Ishikawa (cell line): Measurements from ENCODE around the gene GMDS.

Experiments used
- CREB1 ChIP-seq: IDR thresholded peaks from 2 replicates; pipeline ENCODE4 v1.6.1; 2012; ENCODE audit warnings: low read depth
- EP300 ChIP-seq: IDR thresholded peaks from 2 replicates; pipeline ENCODE4 v1.6.1; 2012; ENCODE audit warnings: borderline replicate concordance
- USF1 ChIP-seq: IDR thresholded peaks from 2 replicates; pipeline ENCODE4 v1.6.1; 2012
- YY1 ChIP-seq: IDR thresholded peaks from 2 replicates; pipeline ENCODE4 v1.6.1; 2012; ENCODE audit warnings: low read depth
- TF ChIP-seq, protein P1 (sequence below): IDR thresholded peaks from 2 replicates; pipeline ENCODE4 v1.6.1; 2012

GRCh38 chr6:2165286-2165685 lies 80.1 kb downstream of the GMDS start:
- TF ChIP-seq YY1 = no peak
- TF ChIP-seq USF1 = no peak
- TF ChIP-seq, protein P1, sequence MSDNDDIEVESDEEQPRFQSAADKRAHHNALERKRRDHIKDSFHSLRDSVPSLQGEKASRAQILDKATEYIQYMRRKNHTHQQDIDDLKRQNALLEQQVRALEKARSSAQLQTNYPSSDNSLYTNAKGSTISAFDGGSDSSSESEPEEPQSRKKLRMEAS = no peak
- no peak for TF ChIP-seq EP300
- TF ChIP-seq CREB1 = no peak
